Muscle of leg (tissue), 11 donors: ENCODE results near the gene PSMD1. TPM values are rescaled to one million over a fixed set of nuclear protein-coding genes. Genes with fewer than 3 reads are reported as not detected.
A peak's percentile ranks its signal among the peaks of the same experiment; 100 is the strongest.

Source experiments
- DNase-seq: peaks from one replicate; pipeline ENCODE4 v3.0.0; 2013
- H3K27ac ChIP-seq: one replicate; pipeline ENCODE4 v1.5.1; 2013; ENCODE audit warnings: mild to moderate bottlenecking, low read length, control low read depth
- H3K27me3 ChIP-seq: one replicate; pipeline ENCODE4 v1.6.1; 2013; ENCODE audit warnings: low read length; ENCODE audit not compliant: control insufficient read depth, insufficient read depth
- H3K36me3 ChIP-seq: one replicate; pipeline ENCODE4 v1.6.1; 2013; ENCODE audit warnings: low read length; ENCODE audit not compliant: control insufficient read depth, insufficient read depth
- H3K4me1 ChIP-seq: one replicate; pipeline ENCODE4 v1.6.1; 2013; ENCODE audit warnings: low read length; ENCODE audit not compliant: control insufficient read depth, insufficient read depth
- H3K4me3 ChIP-seq: one replicate; pipeline ENCODE4 v1.5.1; 2013; ENCODE audit warnings: low read length, control low read depth
- H3K9me3 ChIP-seq: replicated peaks from 2 replicates; pipeline ENCODE4 v1.6.1; 2013; ENCODE audit warnings: low read depth, low read length; ENCODE audit not compliant: control insufficient read depth
- WGBS: methylation state at CpG from one replicate; pipeline ENCODE4 v1.1.5; 2013; ENCODE audit warnings: missing lambda C conversion rate; ENCODE audit not compliant: insufficient coverage; 5-methylcytosine and 5-hydroxymethylcytosine counted together
- polyA plus RNA-seq, 8 donors: library from polyadenylated mRNA; unstranded; fragments of 120-200 nt; gene quantifications; one replicate each; pipeline versions ENCODE4 v1.2.1 to v1.2.3, GENCODE V29; 2013; ENCODE audit warnings: inconsistent platforms in 1 of 8, low replicate concordance in 1 of 8; ENCODE audit not compliant: insufficient read length in 8 of 8, insufficient read depth in 1 of 8
- total RNA-seq: library from RNA; stranded (reverse); fragments of 120-200 nt; gene quantifications from one replicate; pipeline ENCODE4 v1.2.4, GENCODE V29; 2013

Gene PSMD1
- total and polyA plus RNA-seq, 9 donors: 69.1 to 83.4 (median 77.4) TPM

GRCh38 chr2:231126123-231126522, 69.5 kb downstream of the PSMD1 start:
- H3K27ac ChIP-seq: no peak overlapping the region
- H3K4me1 ChIP-seq: no peaks in the 10 kb centered on the region
- H3K9me3 ChIP-seq: no peaks in the 10 kb centered on the region
- H3K4me3 ChIP-seq: no peak overlapping the region
- WGBS: 94% methylated on average over 2 of the region's 7 CpGs
- H3K36me3 ChIP-seq: no peaks in the 10 kb centered on the region
- no peak for DNase-seq
- no peaks in the 10 kb centered on the region for H3K27me3 ChIP-seq

- Histone ChIP-seq H3K36me3 (no peaks in the 10 kb centered on the region), H3K27ac (no peak overlapping the region), H3K4me3 (no peak overlapping the region), H3K27me3 (no peaks in the 10 kb centered on the region), H3K9me3 (no peaks in the 10 kb centered on the region), H3K4me1 (no peaks in the 10 kb centered on the region)
- DNase-seq: no peak
- 95% methylated on average over 4 of the region's 9 CpGs for WGBS
These were observed 70.8 kb downstream of the PSMD1 start for GRCh38 chr2:231127480-231127879.

- H3K4me3 ChIP-seq: no peak overlapping the region
- no peak overlapping the region for H3K27ac ChIP-seq
- WGBS: no CpG with 5 or more reads among the region's 1 CpG
- H3K4me1 ChIP-seq: no peaks in the 10 kb centered on the region
- DNase-seq: no peak
- no peaks in the 10 kb centered on the region for H3K27me3 ChIP-seq
- no peaks in the 10 kb centered on the region for H3K36me3 ChIP-seq
- no peaks in the 10 kb centered on the region for H3K9me3 ChIP-seq
These were observed 71.3 kb downstream of the PSMD1 start for GRCh38 chr2:231127936-231128335.

GRCh38 chr2:231128541-231128940, 71.9 kb downstream of the PSMD1 start:
- DNase-seq: no peak

GRCh38 chr2:231129216-231129615, 72.5 kb downstream of the PSMD1 start:
- no peak for DNase-seq
- Histone ChIP-seq H3K36me3 (no peaks in the 10 kb centered on the region), H3K4me1 (no peaks in the 10 kb centered on the region), H3K4me3 (no peak overlapping the region), H3K27me3 (no peaks in the 10 kb centered on the region), H3K27ac (no peak overlapping the region), H3K9me3 (no peaks in the 10 kb centered on the region)
- no CpG with 5 or more reads among the region's 1 CpG for WGBS

More at GRCh38 chr2:231128541-231128940, 71.9 kb downstream of the PSMD1 start:
- no peak overlapping the region for H3K27ac ChIP-seq
- no peaks in the 10 kb centered on the region for H3K9me3 ChIP-seq
- H3K4me3 ChIP-seq: no peak overlapping the region
- no peaks in the 10 kb centered on the region for H3K27me3 ChIP-seq
- no peaks in the 10 kb centered on the region for H3K36me3 ChIP-seq
- no peaks in the 10 kb centered on the region for H3K4me1 ChIP-seq

GRCh38 chr2:231130336-231131056, 73.8 kb downstream of the PSMD1 start:
- Histone ChIP-seq H3K36me3 (no peaks in the 10 kb centered on the region), H3K4me1 (no peaks in the 10 kb centered on the region), H3K27me3 (no peaks in the 10 kb centered on the region), H3K27ac (no peak overlapping the region), H3K4me3 (no peak overlapping the region), H3K9me3 (no peaks in the 10 kb centered on the region)
- 100% methylated on average over 3 of the region's 6 CpGs for WGBS
- no peak for DNase-seq

- no peaks in the 10 kb centered on the region for H3K9me3 ChIP-seq
- H3K36me3 ChIP-seq: no peaks in the 10 kb centered on the region
- DNase-seq: no peak
- no peak overlapping the region for H3K4me3 ChIP-seq
- H3K27me3 ChIP-seq: no peaks in the 10 kb centered on the region
- H3K27ac ChIP-seq: no peak overlapping the region
- H3K4me1 ChIP-seq: no peaks in the 10 kb centered on the region
- WGBS: no CpG with 5 or more reads among the region's 1 CpG
These were observed 75.5 kb downstream of the PSMD1 start for GRCh38 chr2:231132129-231132528.

- Histone ChIP-seq H3K4me3 (no peak overlapping the region), H3K27ac (no peak overlapping the region), H3K27me3 (no peaks in the 10 kb centered on the region), H3K9me3 (no peaks in the 10 kb centered on the region), H3K36me3 (no peaks in the 10 kb centered on the region), H3K4me1 (no peaks in the 10 kb centered on the region)
- DNase-seq: no peak
- WGBS: no CpG with 5 or more reads among the region's 1 CpG
These were observed 76.9 kb downstream of the PSMD1 start for GRCh38 chr2:231133365-231134099.

GRCh38 chr2:231134910-231135655, 78.4 kb downstream of the PSMD1 start:
- peak; percentile 50 for DNase-seq
- no peaks in the 10 kb centered on the region for H3K36me3 ChIP-seq
- no peak overlapping the region for H3K27ac ChIP-seq
- no peak overlapping the region for H3K4me3 ChIP-seq
- H3K9me3 ChIP-seq: no peaks in the 10 kb centered on the region
- H3K4me1 ChIP-seq: peaks cover 5% of the 10 kb centered on the region
- H3K27me3 ChIP-seq: no peaks in the 10 kb centered on the region
- no CpG with 5 or more reads among the region's 1 CpG for WGBS

GRCh38 chr2:231138699-231139098, 82.0 kb downstream of the PSMD1 start:
- H3K27ac ChIP-seq: no peak overlapping the region
- H3K27me3 ChIP-seq: no peaks in the 10 kb centered on the region
- peaks cover 5% of the 10 kb centered on the region for H3K4me1 ChIP-seq
- H3K9me3 ChIP-seq: no peaks in the 10 kb centered on the region
- WGBS: 37% methylated on average over 3 of the region's 8 CpGs
- no peaks in the 10 kb centered on the region for H3K36me3 ChIP-seq
- H3K4me3 ChIP-seq: no peak overlapping the region
- peak; percentile 63 for DNase-seq
